KBM-7 (cell line): ENCODE measurements around the gene NCLN.
"Not testable (repeated sequence)": the region's sequence is repeated elsewhere in the genome, so short reads cannot be mapped to it uniquely, and the experiment has no call there.

Source experiments
- DNase-seq: peaks from one replicate; pipeline ENCODE4 v3.0.0-alpha.2; 2015
- in situ Hi-C: fragments of 300-500 bp; cut with MboI; formaldehyde crosslinking; loops from 2 replicates; pipeline ENCODE4 v1.14.3; 2020; ENCODE audit warnings: low sequenced_read_pairs, low pct_unique_long_range_greater_than_20kb, mixed read lengths

Gene NCLN

DNA sequence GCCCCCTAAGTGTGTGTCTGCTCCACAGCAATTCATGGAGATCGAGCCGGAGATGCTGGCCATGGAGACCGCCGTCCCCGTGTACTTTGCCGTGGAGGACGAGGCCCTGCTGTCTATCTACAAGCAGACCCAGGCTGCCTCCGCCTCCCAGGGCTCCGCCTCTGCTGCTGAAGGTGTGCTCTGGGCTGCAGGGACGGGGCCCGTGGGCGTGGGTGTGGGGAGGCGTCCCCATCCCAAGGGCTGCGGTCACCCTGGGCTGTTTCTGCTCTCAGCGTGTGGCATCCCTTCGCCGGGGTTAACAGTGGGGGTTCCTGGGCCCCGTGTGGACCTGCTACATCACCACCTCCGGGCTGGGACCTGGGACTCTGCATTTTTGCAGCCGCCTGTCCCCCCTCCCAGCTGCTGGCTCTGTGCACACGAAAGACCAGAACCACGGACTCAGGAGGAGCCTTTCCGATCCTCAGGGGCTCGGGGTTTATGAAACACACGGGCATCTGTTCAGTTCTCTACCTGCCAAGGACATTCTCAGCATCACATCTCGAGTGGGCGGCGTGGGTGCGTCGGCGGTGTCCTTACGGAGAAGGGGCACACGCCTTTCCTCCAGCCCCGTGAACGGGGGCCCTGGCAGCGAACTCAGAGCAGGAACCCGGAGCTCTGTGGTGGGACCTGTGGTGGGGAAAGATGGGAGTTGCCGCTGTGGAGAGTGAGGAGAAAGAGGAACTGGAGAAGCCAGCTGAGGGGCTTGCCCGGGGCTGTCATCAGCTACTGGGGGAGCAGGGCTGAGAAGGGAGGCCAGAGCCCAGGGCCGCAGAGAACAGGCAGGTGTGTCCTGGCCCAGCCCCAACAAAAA lies 7.8 kb downstream of the NCLN start:
- in situ Hi-C loops: no loop called here
- peak; percentile 95 for DNase-seq

DNA sequence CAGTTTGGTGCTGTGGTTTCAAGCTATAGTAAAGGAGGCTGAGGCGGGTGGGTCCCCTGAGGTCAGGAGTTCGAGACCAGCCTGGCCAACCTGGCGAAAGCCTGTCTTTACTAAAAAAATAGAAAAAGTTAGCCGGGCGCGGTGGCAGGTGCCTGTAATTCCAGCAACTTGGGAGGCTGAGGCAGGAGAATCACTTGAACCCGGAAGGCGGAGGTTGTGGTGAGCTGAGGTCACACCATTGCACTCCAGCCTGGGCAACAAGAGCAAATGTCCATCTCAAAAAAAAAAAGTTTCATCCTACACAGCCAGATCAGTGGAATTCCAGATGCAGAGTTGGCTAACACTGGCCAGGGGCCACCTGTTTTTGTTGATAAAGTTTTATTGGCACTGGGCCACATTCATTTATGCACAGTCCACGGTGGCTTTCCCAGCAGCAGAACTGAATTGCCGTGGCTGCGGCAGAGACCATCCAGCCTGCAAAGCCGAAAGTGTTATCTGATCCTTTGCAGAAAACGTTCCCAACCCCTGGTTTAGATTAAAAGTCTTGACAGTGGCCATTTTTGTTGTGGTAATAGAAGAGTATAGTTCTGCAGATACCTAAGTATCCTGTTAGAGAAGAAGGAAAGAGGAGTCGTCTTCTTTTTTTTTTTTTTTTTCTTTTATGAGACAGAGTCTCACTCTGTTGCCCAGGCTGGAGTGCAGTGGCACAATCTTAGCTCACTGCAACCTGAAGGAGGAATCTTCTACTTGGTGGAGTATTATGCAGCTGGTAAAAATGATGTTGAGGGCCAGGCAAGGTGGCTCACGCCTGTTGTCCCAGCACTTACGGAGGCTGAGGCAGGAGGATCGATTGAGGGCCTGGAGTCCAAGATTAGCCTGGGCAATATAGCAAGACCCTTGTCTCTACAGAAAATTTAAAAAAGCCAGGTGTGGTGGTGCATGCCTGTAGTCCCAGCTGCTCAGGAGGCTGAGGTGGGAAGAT lies 8.7 kb downstream of the NCLN start:
- in situ Hi-C loops: no loop called here
- DNase-seq: no peak

DNA sequence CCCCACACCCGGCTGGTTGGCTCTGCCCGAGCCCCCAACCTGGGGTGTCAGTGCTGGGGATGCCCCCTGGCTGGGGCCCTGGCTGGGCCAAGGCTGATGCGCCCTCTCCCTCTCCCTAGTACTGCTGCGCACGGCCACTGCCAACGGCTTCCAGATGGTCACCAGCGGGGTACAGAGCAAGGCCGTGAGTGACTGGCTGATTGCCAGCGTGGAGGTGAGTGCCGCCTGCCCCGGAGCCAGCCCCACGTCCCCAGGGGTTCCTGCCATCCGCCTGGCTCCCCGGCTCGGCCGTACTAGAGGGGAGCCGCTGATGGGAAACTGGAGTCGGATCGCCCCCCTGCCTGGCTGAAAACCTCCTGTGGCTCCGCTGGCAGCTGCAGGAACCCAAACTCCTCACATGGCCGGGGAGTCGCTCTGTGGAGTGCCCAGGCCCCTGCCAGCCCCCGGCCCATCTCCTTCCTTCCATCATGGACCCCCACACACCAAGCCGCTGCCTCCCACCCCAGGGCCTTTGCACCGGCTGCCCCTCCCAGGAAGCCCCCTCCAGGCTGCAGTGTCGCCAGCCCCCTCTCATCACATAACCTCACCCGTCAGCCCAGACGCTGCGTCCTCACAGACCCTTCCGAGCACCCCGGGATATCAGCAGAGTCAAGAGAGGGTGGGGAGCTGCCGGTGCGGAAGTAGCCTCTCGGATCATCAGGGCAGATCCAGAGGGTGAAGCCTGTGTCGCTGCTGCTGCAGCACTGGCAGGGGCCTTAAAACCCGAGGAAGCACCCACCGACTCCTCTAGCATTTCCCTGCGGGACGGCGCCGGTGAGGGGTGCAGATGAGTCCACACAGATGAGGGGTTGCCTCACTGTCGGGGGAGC lies 10.6 kb downstream of the NCLN start:
- in situ Hi-C loops: no loop called here
- no peak for DNase-seq

DNA sequence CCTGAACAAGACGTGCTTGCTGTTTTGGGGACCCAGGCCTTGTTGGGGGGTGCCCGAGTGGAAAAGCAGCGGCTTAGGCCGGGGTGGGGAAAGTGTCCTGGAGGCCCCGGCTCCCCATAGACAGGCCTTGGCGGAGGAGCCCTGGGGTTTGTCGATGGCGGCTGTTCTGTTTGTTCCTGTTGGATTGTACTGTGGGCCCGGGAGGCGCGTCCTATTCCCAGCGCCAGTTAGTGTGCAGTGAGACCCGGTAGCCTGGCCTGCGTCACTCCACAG lies 11.1 kb downstream of the NCLN start:
- in situ Hi-C loops: no loop called here
- DNase-seq: no peak

DNA sequence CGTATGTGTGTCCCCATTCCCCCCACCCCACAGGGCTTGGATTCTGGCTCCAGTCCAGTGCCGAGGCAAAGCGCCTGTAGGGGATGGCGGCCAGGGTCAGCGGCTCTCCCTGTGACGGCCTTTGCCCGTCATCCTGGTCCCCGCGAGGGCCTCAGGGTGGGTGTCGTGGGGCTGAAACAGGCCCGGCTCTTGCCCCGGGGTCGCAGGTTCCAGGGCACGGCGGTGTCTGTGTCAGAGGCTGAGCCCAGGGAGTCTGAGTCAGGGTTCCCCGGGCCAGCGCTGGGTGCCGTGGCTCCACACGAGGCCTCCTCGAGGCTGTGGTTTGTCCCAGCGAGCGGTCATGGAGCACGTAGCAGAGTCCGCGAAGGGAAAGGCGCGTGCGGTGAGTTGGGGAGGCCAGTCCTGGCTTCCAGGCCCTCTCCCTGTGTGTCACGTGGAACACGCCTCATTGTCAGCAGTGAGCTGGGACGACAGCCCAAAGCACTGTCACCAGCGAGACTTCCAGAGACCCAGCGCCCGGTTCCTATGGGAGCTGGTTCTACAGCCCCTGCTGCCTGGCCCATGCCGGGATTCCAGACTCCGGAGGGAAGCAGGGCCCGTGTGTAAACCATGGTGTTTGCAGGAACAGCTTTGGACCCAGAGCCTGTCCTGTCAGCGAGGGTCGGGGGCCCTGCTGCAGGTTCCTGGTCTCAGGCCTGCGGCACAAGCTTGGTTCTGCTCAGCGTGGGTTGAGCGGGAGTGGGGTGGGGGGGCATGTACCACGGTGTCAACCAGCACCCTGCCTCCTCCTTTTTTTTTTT lies 13.4 kb downstream of the NCLN start:
- no peak for DNase-seq
- in situ Hi-C loops: no loop called here

DNA sequence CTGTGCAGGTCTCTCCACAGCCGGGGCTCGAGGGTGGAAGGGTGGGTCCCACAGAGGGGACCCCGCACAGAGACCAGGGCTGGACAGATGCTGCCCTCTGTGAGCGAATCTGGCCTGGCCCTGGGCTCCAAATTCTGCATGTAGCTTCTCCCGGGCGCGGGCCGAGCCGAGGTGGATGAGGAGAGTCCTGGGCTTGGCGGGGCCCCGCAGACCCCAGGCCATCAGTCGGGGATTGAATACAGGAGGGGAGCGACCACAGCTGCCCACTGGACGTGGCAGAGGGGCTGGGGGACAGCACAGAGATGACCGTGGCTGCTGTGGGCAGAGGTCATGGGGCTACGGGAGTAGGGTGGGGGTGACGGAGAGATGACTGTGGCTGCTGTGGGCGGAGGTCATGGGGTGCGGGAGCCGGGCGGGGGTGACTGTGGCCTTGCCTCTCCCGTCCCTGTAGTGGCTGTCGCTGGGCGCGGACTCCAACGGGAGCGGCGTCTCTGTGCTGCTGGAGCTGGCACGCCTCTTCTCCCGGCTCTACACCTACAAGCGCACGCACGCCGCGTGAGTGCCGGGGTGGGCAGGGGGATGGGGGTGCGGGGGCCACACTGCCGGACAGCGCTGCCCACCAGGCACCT lies 15.5 kb downstream of the NCLN start:
- in situ Hi-C loops: no loop called here
- no peak for DNase-seq

DNA sequence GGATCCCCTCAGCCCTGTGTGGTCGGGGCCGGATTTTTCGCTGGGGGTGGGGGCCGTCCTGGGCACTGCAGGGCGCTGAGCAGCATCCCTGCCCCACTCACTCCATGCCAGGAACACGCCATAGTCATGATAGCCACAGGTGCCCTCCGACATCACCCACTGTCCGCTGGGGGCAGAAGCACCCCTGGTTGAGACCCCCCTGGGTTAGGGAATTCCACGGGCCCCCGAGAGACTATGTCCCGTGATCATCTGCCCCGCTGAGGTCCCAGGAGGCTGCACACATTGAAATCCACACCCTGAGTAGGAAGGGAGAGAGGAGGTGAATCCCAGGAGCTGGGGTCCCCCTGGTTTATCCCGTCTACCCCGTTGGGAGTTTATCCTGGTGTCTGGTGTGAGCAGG lies 16.2 kb downstream of the NCLN start:
- in situ Hi-C loops: no loop called here
- DNase-seq: no peak

DNA sequence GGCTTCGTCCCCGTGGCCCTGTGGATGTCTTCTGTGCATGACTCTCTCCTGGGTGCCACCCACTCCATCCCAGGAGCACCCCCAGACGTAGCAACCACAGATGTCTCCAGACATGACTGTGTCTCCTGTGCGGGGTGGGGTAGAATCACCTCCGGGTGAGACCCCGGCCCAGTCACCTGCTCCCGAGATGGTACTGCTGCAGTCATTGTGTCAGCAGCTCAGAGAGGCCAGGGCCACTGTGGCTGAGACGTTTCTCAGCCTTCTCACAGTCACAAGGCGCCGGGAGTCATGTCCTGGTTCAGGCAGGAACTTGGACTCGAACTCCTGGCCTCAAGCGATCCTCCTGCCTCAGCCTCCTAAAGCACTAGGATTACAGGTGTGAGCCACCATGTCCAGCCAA lies 16.6 kb downstream of the NCLN start:
- no peak for DNase-seq
- in situ Hi-C loops: no loop called here

DNA sequence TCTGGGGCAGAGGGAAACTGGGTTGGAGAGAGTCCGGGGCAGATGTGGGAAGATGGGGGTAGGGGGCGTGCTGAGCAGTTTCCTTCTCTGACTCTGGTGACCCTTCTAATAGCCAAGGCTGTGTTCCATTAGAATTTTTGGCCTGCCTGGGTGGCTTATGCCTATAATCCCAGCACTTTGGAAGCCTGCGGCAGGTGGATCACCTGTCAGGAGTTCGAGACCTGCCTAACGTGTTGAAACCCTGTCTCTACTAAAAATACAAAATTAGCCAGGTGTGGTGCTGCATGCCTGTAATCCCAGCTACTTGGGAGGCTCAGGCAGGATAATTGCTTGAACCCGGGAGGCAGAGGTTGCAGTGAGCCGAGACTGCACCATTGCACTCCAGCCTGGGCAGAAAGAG lies 17.2 kb downstream of the NCLN start:
- in situ Hi-C loops: not testable (repeated sequence)

DNA sequence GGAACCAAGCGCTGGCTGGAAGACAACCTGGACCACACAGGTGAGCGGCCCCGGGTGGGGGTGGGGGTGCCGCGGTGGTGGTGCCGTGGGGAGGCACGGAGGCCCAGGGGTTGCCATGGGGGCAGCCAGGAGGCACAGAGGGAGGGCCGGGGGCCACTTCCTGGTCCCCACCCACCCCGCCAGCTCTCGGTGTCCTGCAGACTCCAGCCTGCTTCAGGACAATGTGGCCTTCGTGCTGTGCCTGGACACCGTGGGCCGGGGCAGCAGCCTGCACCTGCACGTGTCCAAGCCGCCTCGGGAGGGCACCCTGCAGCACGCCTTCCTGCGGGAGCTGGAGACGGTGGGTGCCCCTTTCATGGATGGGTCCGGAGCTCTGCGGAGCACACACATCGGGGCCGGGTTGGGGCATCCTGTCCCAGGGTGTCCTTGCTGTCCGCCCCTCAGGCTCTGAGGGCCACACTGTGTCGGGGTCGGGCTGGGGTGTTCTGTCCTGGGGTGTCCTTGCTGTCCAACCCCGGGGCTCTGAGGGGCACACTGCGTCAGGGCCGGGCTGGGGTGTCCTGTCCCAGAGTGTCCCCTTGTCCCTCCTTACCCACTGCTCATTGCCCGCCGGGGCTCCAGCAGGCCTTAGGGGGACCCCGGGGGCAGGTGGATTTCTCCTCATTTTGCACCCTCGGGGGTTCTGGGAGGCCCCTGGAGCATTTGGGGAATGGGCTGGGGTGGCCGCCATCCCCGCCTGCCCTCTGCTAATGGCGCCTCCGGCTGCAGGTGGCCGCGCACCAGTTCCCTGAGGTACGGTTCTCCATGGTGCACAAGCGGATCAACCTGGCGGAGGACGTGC lies 18.3 kb downstream of the NCLN start:
- no peak for DNase-seq
- in situ Hi-C loops: no loop called here

More for the DNA sequence above, 17.2 kb downstream of the NCLN start:
- not testable (repeated sequence) for DNase-seq

DNA sequence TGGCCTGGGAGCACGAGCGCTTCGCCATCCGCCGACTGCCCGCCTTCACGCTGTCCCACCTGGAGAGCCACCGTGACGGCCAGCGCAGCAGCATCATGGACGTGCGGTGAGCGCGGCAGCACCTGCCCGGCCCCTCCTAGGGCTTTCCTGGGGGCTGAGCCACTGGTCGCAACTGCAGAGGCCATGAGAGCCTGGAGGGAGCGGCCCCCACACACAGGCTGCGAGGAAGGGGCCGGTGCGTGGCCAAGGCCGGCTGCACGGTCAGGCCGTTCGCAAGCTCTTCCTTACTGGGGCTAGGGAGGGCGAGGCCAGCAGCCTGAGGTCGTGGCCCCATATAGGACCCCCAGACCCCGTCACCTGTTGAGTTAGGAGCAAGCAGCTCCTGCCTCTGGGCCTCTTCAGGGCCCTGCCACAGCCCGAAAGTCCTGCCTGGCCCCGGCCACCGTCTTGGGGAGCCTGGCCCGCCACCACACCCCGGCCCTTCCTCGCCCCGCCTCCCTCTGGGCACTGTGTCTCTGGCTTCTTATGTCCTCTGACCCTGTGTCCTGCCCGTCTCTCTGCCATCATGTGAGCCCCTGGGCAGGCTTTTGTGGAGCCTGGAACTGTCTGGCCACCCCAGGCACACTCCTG lies 19.0 kb downstream of the NCLN start:
- DNase-seq: no peak
- in situ Hi-C loops: no loop called here

DNA sequence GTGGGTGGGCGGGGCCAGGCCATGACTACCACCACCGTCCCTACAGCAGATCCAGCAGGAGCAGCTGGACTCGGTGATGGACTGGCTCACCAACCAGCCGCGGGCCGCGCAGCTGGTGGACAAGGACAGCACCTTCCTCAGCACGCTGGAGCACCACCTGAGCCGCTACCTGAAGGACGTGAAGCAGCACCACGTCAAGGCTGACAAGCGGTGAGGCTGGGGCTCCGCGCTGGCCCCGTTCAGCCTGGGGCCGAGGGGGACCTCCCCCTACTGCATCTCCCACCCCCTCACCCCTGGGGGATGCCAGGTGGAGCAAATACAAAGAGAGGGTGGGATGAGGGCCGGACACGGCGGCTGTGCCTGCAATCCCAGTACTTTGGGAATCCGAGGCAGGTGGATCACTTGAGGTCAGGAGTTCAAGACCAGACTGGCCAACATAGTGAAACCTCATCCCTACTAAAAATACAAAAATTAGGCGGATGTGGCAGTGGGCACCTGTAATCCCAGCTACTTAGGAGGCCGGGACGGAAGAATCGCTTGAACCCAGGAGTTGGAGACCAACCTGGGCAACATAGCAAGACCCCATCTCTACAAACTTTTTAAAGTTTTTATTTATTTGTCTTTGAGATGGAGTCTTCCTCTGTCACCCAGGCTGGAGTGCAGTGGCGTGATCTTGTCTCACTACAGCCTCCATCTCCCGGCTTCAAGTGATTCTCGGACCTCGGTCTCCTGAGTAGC lies 20.7 kb downstream of the NCLN start:
- no peak for DNase-seq
- in situ Hi-C loops: no loop called here

DNA sequence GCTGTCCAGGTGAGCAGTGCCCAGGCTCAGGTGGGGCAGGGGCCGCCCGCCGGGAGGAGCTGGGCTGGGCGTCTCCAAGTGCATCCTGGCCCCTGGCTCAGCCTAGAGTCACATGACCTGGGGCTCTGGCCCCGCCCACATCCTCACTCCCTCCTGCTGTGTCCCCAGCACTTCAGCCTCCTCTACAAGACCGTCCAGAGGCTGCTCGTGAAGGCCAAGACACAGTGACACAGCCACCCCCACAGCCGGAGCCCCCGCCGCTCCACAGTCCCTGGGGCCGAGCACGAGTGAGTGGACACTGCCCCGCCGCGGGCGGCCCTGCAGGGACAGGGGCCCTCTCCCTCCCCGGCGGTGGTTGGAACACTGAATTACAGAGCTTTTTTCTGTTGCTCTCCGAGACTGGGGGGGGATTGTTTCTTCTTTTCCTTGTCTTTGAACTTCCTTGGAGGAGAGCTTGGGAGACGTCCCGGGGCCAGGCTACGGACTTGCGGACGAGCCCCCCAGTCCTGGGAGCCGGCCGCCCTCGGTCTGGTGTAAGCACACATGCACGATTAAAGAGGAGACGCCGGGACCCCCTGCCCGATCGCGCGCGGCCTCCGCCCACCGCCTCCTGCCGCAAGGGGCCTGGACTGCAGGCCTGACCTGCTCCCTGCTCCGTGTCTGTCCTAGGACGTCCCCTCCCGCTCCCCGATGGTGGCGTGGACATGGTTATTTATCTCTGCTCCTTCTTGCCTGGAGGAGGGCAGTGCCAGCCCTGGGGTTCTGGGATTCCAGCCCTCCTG lies 21.9 kb downstream of the NCLN start:
- no peak for DNase-seq
- in situ Hi-C loops: no loop called here

DNA sequence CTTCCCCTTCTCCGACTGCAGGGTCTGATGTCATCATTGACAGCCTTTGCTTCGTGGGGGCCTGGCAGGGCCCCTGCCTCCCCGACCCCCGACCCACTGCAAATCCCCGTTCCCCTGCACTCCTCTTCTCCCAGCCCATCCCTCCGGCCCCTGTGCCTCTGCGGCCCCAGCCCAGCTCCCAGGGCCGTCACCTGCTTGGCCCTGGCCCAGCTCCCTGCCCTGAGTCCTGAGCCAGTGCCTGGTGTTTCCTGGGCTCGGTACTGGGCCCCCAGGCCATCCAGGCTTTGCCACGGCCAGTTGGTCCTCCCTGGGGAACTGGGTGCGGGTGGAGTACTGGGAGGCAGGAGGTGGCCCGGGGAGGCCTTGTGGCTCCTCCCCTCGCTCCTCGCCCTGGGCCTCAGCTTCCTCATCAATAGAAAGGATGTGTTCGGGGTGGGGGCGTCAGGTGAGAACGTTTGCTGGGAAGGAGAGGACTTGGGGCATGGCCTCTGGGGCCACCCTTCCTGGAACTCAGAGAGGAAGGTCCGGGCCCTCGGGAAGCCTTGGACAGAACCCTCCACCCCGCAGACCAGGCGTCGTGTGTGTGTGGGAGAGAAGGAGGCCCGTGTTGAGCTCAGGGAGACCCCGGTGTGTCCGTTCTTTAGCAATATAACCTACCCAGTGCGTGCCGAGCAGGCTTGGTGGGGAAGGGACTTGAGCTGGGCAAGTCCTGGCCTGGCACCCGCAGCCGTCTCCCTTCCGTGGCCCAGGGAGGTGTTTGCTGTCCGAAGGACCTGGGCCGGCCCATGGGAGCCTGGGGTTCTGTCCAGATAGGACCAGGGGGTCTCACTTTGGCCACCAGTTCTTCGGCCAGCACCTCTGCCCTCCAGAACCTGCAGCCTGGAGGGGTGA lies 22.8 kb downstream of the NCLN start:
- in situ Hi-C loops: no loop called here

More for the DNA sequence above, 22.8 kb downstream of the NCLN start:
- DNase-seq: no peak
